Adipocyte (in vitro differentiated cells): ENCODE results near the gene ELOVL4.

ENCODE experiments used
- DNase-seq: peaks from one replicate; pipeline ENCODE4 v3.0.0-alpha.2; 2015; ENCODE audit warnings: low read depth
- H3K27me3 ChIP-seq: replicated peaks from 2 replicates; pipeline ENCODE4 v1.7.0; 2013; ENCODE audit warnings: mild to moderate bottlenecking, low read length, moderate library complexity; ENCODE audit not compliant: control insufficient read depth, insufficient read depth
- H3K36me3 ChIP-seq: 2 replicates; pipeline ENCODE4 v1.7.0; 2013; ENCODE audit warnings: low read length, mild to moderate bottlenecking, moderate library complexity; ENCODE audit not compliant: control insufficient read depth, insufficient read depth, severe bottlenecking
- H3K4me1 ChIP-seq: 2 replicates; pipeline ENCODE4 v1.7.0; 2013; ENCODE audit warnings: mild to moderate bottlenecking, low read length, moderate library complexity; ENCODE audit not compliant: control insufficient read depth, insufficient read depth
- H3K4me3 ChIP-seq: 2 replicates; pipeline ENCODE4 v1.7.0; 2013; ENCODE audit warnings: mild to moderate bottlenecking, low read length, moderate library complexity
- H3K9ac ChIP-seq: 2 replicates; pipeline ENCODE4 v1.7.0; 2013; ENCODE audit warnings: mild to moderate bottlenecking, low read length, moderate library complexity
- H3K9me3 ChIP-seq: 2 replicates; pipeline ENCODE4 v1.7.0; 2013; ENCODE audit warnings: mild to moderate bottlenecking, low read length, moderate library complexity; ENCODE audit not compliant: control insufficient read depth

ELOVL4 gene

DNA sequence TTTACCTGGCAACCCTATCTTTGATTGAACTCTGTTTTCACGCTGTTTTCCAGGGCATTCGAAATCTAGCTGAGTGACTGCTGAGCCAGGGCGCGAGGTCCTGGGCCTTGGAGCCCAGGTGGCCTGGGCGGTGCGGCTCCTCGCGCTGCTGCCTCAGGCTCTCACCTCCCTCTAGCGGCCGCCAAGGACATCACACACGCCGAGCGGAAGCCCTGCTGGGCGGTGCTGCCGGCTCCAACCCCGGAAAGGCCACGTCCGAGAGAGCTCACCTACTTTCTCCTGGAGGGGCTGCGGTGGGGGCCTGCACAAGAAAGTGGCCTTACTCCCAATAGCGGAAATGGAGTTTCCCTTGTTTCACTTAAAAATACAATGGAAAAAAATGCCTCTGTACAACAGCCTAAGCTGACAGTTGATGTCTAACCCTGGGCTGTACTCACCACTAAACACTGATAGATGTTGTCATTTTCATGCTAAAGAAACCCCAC, 77.7 kb downstream of the ELOVL4 start:
- DNase-seq: peak; percentile 92
- Histone ChIP-seq H3K27me3 (no peaks in the 10 kb centered on the region), H3K36me3 (no peaks in the 10 kb centered on the region), H3K4me3 (peak overlapping the region; percentile 55), H3K4me1 (peaks cover 5% of the 10 kb centered on the region), H3K9me3 (no peaks in the 10 kb centered on the region), H3K9ac (peak overlapping the region; percentile 60)

DNA sequence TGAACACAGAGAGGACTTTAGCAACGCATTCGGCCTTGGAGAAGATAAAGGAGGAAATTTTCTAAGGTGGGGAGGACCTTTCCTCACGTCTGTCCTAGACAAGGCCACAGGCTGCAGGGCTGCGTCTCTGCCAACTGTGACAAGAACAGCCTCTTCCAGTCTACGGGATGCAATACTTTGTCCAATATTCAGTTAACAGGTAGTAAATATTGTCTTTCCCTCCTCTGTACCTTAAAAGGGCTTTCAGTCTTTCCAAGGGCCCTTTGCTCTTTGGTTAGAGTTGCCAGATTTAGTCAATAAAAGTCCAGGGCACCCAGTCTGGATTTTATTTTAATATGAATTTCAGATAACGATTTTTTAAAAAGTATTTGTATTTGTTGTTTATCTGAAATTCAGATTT, 78.2 kb downstream of the ELOVL4 start:
- no peak for DNase-seq
- no peaks in the 10 kb centered on the region for H3K9me3 ChIP-seq
- no peaks in the 10 kb centered on the region for H3K27me3 ChIP-seq
- H3K36me3 ChIP-seq: no peaks in the 10 kb centered on the region
- peaks cover under 1% of the 10 kb centered on the region for H3K4me1 ChIP-seq
- no peak overlapping the region for H3K4me3 ChIP-seq
- H3K9ac ChIP-seq: no peak overlapping the region

DNA sequence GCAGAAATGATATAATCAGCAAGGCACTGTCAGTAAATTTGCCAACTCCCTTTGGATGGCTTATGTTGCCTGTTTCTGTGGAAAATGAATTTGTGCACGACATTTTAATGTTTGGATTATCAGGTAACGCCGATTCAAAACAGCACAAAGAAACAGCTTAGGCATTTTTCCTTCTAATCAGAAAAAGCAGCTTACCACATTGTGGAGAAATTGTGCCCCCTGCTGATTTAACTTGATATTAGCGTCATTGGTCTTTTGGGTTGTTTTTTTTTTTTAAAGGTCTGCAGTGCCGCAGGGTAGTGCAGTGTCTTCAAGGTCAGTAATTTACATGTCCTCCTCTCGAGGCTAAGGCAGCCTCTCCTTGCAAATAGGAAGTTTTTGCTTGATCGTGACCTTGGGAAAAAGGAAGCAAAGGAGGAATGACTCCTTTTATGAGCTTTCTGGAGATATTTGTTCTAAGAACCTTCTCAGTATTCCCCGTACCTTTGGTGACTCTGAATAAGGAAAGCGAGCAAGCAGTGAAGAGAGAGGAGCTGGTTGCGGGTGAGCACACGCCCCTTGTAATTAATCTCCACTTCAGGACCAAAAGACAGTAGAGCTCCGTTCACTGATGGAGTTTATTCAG, 79.1 kb downstream of the ELOVL4 start:
- peak overlapping the region; percentile 60 for H3K4me3 ChIP-seq
- DNase-seq: peak; percentile 93
- no peaks in the 10 kb centered on the region for H3K36me3 ChIP-seq
- peak overlapping the region; percentile 63 for H3K9ac ChIP-seq
- no peaks in the 10 kb centered on the region for H3K27me3 ChIP-seq
- H3K9me3 ChIP-seq: no peaks in the 10 kb centered on the region
- no peaks in the 10 kb centered on the region for H3K4me1 ChIP-seq
